Esophagus muscularis mucosa (tissue), 4 donors: ENCODE measurements around the gene NRGN.

Source experiments
- CTCF ChIP-seq, 3 experiments: fragments of 200-600 bp in 2 of 3; fragments of 450-650 bp in 1 of 3; sonication (generic) in 2 of 3; IDR thresholded peaks; one replicate each; pipeline ENCODE4 v1.5.1; 2017 to 2019; ENCODE audit warnings: antibody characterized with exemption in 3 of 3, mild to moderate bottlenecking in 2 of 3, moderate library complexity in 1 of 3
- EP300 ChIP-seq: sonication (generic); formaldehyde crosslinking; IDR thresholded peaks from one replicate; pipeline ENCODE4 v1.6.1; 2017; ENCODE audit warnings: antibody characterized with exemption
- POLR2A ChIP-seq: fragments of 450-650 bp; IDR thresholded peaks from one replicate; pipeline ENCODE4 v1.6.1; 2017; ENCODE audit warnings: antibody characterized with exemption, moderate library complexity, mild to moderate bottlenecking, low read depth
- POLR2AphosphoS5 ChIP-seq, 2 donors: sonication (generic); formaldehyde crosslinking; IDR thresholded peaks; one replicate each; pipeline ENCODE4 v1.6.1; 2017; ENCODE audit warnings: antibody characterized with exemption in 2 of 2

GRCh38 chr11:124793466-124794278 is 53.9 kb downstream of the NRGN start:
- peak; percentile 40 to 68 (median 45) for TF ChIP-seq CTCF (IDR thresholded peaks at IDR 0.05)
- no peak for TF ChIP-seq POLR2A
- TF ChIP-seq EP300, result no peak
- no peak for TF ChIP-seq POLR2AphosphoS5 (IDR thresholded peaks at IDR 0.05)
